SK-N-SH (cell line): ENCODE data around the gene UBE2E2.

Experiments used
- MXI1 ChIP-seq: IDR thresholded peaks from 2 replicates; pipeline ENCODE4 v1.6.1; 2012; ENCODE audit warnings: mild to moderate bottlenecking, low read depth, low read length, improper control_type of control experiment
- TAF1 ChIP-seq: IDR thresholded peaks from 2 replicates; pipeline ENCODE4 v1.6.1; 2012; ENCODE audit warnings: low read depth, mild to moderate bottlenecking, low read length, moderate library complexity, borderline replicate concordance
- YY1 ChIP-seq: IDR thresholded peaks from 2 replicates; pipeline ENCODE4 v1.4.0; 2012; ENCODE audit warnings: low read depth, mild to moderate bottlenecking
- TF ChIP-seq, protein P1 (sequence below): fragments of 200-600 bp; sonication (generic); IDR thresholded peaks from 2 replicates; pipeline ENCODE4 v1.6.1; 2017; ENCODE audit warnings: antibody characterized with exemption, mild to moderate bottlenecking, moderate library complexity
- TF ChIP-seq, protein P2 (sequence below): IDR thresholded peaks from 2 replicates; pipeline ENCODE4; 2012

DNA sequence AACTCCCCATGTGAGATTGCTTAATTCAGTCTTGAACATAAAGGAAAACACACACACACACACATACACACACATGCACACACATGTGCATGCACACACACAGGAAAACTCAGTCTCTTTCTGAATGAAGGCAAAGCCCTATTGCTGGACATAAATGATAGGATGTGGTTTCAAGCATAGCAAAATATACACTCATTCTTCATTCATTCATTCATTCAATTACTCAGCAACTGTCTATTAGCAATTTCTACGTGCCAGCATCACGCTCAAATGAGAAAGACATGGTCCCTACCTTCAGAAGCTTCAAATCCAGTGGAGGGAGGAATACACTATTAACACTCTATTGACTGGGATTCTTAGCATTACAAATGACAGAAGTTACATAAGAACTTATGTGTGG, 41.8 kb upstream of the UBE2E2 start:
- TF ChIP-seq, protein P1, sequence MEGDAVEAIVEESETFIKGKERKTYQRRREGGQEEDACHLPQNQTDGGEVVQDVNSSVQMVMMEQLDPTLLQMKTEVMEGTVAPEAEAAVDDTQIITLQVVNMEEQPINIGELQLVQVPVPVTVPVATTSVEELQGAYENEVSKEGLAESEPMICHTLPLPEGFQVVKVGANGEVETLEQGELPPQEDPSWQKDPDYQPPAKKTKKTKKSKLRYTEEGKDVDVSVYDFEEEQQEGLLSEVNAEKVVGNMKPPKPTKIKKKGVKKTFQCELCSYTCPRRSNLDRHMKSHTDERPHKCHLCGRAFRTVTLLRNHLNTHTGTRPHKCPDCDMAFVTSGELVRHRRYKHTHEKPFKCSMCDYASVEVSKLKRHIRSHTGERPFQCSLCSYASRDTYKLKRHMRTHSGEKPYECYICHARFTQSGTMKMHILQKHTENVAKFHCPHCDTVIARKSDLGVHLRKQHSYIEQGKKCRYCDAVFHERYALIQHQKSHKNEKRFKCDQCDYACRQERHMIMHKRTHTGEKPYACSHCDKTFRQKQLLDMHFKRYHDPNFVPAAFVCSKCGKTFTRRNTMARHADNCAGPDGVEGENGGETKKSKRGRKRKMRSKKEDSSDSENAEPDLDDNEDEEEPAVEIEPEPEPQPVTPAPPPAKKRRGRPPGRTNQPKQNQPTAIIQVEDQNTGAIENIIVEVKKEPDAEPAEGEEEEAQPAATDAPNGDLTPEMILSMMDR = no peak
- no peak for TF ChIP-seq MXI1
- TF ChIP-seq YY1 = no peak
- TF ChIP-seq, protein P2, sequence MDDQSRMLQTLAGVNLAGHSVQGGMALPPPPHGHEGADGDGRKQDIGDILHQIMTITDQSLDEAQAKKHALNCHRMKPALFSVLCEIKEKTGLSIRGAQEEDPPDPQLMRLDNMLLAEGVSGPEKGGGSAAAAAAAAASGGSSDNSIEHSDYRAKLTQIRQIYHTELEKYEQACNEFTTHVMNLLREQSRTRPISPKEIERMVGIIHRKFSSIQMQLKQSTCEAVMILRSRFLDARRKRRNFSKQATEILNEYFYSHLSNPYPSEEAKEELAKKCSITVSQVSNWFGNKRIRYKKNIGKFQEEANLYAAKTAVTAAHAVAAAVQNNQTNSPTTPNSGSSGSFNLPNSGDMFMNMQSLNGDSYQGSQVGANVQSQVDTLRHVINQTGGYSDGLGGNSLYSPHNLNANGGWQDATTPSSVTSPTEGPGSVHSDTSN = no peak
- TF ChIP-seq TAF1 = no peak
